Activated T-cell treated with anti-CD3 and anti-CD28 coated beads, Interleukin-2, amount 50 U/mL, for 4 hours (primary cell): ENCODE data around the gene MTA2. TPM values are rescaled to one million over a fixed set of nuclear protein-coding genes. Genes with fewer than 3 reads are reported as not detected.

Experiments used
- ATAC-seq, 2 donors: fragments of 200-7000 bp; cut with Tn5 transposase; one replicate each; pipeline ENCODE4 v1.10.0; 2021
- DNase-seq: peaks from one replicate; pipeline ENCODE4 v3.0.0-alpha.2; 2020
- H3K27me3 Mint-ChIP-seq: one replicate; pipeline ENCODE4 v1.8.0; 2021; ENCODE audit warnings: low read depth, mixed read lengths
- H3K36me3 Mint-ChIP-seq: one replicate; pipeline ENCODE4 v1.8.0; 2022; ENCODE audit warnings: mixed read lengths; ENCODE audit not compliant: insufficient read depth
- H3K4me1 Mint-ChIP-seq: one replicate; pipeline ENCODE4 v1.8.0; 2021; ENCODE audit warnings: low read depth, mixed read lengths
- H3K4me3 Mint-ChIP-seq: one replicate; pipeline ENCODE4 v1.8.0; 2021; ENCODE audit warnings: mild to moderate bottlenecking, moderate library complexity, mixed read lengths
- H3K9me3 Mint-ChIP-seq: one replicate; pipeline ENCODE4 v1.8.0; 2021; ENCODE audit warnings: mixed read lengths
- total RNA-seq, 3 donors: library from RNA; stranded (reverse); gene quantifications; one replicate each; pipeline ENCODE4 v1.2.1, GENCODE V29; 2021

Gene MTA2
- total RNA-seq, 3 donors from 2014 or later: 217 to 224 (median 220) TPM

GRCh38 chr11:62545437-62546243 lies 56.0 kb downstream of the MTA2 start:
- no peaks in the 10 kb centered on the region for H3K9me3 Mint-ChIP-seq
- peak; percentile 13 to 17 for ATAC-seq
- peak; percentile 63 for DNase-seq
- peaks cover 73% of the 10 kb centered on the region for H3K4me1 Mint-ChIP-seq
- no peaks in the 10 kb centered on the region for H3K27me3 Mint-ChIP-seq
- peak overlapping the region; percentile 88 for H3K4me3 Mint-ChIP-seq
- no peaks in the 10 kb centered on the region for H3K36me3 Mint-ChIP-seq

- DNase-seq (no peak), ATAC-seq (peak in 1 of 2 donors; percentile 16)
- Mint-ChIP-seq H3K27me3 (no peaks in the 10 kb centered on the region), H3K4me3 (peak overlapping the region; percentile 88), H3K4me1 (peaks cover 72% of the 10 kb centered on the region), H3K36me3 (no peaks in the 10 kb centered on the region), H3K9me3 (no peaks in the 10 kb centered on the region)
Observed at GRCh38 chr11:62544581-62545436, 56.9 kb downstream of the MTA2 start.

GRCh38 chr11:62543680-62544444 lies 57.8 kb downstream of the MTA2 start:
- Mint-ChIP-seq H3K9me3 (no peaks in the 10 kb centered on the region), H3K4me1 (peaks cover 77% of the 10 kb centered on the region), H3K36me3 (no peaks in the 10 kb centered on the region), H3K27me3 (no peaks in the 10 kb centered on the region), H3K4me3 (peak overlapping the region; percentile 88)
- ATAC-seq: no peak
- no peak for DNase-seq

Other genes with a start within 250 kb of the MTA2 start
- 1 to 10 TPM in 1 of 3 donors, under 1 TPM in 2; 0.61 to 1.1 (median 0.87) TPM for gene SCGB1A1, start 182.8 kb downstream of the MTA2 start, total RNA-seq
- gene AHNAK, start 55.1 kb downstream of the MTA2 start, total RNA-seq: 10 to 100 TPM; 12.3 to 22.7 (median 13.3) TPM
- gene EEF1G, start 28.0 kb downstream of the MTA2 start, total RNA-seq: 1,000 to 10,000 TPM; 1,775 to 1,880 (median 1,879) TPM
- 10 to 100 TPM; 39.4 to 46.1 (median 41.6) TPM for gene TUT1, start 10.3 kb downstream of the MTA2 start, total RNA-seq
- gene EML3, start 10.9 kb upstream of the MTA2 start, total RNA-seq: 100 to 1,000 TPM; 145 to 160 (median 155) TPM
- gene ROM1, start 11.4 kb upstream of the MTA2 start, total RNA-seq: 1 to 10 TPM; 5.8 to 6.6 (median 5.8) TPM
- 10 to 100 TPM; 58.2 to 66.2 (median 59.7) TPM for gene B3GAT3, start 20.1 kb upstream of the MTA2 start, total RNA-seq
- gene GANAB, start 44.7 kb upstream of the MTA2 start, total RNA-seq: 100 to 1,000 TPM; 173 to 204 (median 194) TPM
- 10 to 100 TPM; 43.5 to 50.0 (median 48.0) TPM for gene INTS5, start 51.4 kb upstream of the MTA2 start, total RNA-seq
- 100 to 1,000 TPM; 174 to 212 (median 206) TPM for gene C11orf98, start 63.3 kb upstream of the MTA2 start, total RNA-seq
- 10 to 100 TPM; 54.6 to 73.1 (median 73.0) TPM for gene CSKMT, start 63.4 kb upstream of the MTA2 start, total RNA-seq
- 10 to 100 TPM in 2 of 3 donors, 1 to 10 TPM in 1; 9.4 to 14.6 (median 10.6) TPM for gene UQCC3, start 69.8 kb upstream of the MTA2 start, total RNA-seq
- 10 to 100 TPM; 17.0 to 22.2 (median 19.2) TPM for gene LBHD1, start 70.4 kb upstream of the MTA2 start, total RNA-seq
- gene UBXN1, start 77.2 kb upstream of the MTA2 start, total RNA-seq: 100 to 1,000 TPM; 151 to 174 (median 157) TPM
- gene LRRN4CL, start 87.7 kb upstream of the MTA2 start, total RNA-seq: under 1 TPM; 0.21 to 0.33 (median 0.30) TPM
- gene BSCL2, start 105.6 kb upstream of the MTA2 start, total RNA-seq: 10 to 100 TPM; 23.6 to 29.6 (median 26.9) TPM
- not detected for gene GNG3, start 105.8 kb upstream of the MTA2 start, total RNA-seq
- 10 to 100 TPM; 45.3 to 49.4 (median 47.9) TPM for gene HNRNPUL2, start 125.6 kb upstream of the MTA2 start, total RNA-seq
- 10 to 100 TPM; 20.2 to 22.9 (median 20.9) TPM for gene TTC9C, start 126.6 kb upstream of the MTA2 start, total RNA-seq
- 1 to 10 TPM; 5.7 to 6.9 (median 6.5) TPM for gene ZBTB3, start 152.3 kb upstream of the MTA2 start, total RNA-seq
- gene POLR2G, start 159.7 kb upstream of the MTA2 start, total RNA-seq: 100 to 1,000 TPM; 143 to 145 (median 144) TPM
- gene TAF6L, start 169.5 kb upstream of the MTA2 start, total RNA-seq: 10 to 100 TPM; 27.2 to 34.3 (median 29.1) TPM
- gene TMEM179B, start 185.5 kb upstream of the MTA2 start, total RNA-seq: 10 to 100 TPM; 26.8 to 35.4 (median 31.6) TPM
- gene TMEM223, start 190.1 kb upstream of the MTA2 start, total RNA-seq: 10 to 100 TPM in 2 of 3 donors, 1 to 10 TPM in 1; 9.4 to 12.1 (median 11.6) TPM
- 100 to 1,000 TPM; 138 to 180 (median 158) TPM for gene NXF1, start 203.6 kb upstream of the MTA2 start, total RNA-seq
- gene STX5, start 230.2 kb upstream of the MTA2 start, total RNA-seq: 10 to 100 TPM; 22.3 to 31.6 (median 28.4) TPM
- gene TEX54, start 231.0 kb upstream of the MTA2 start, total RNA-seq: under 1 TPM; 0.63 to 0.92 (median 0.89) TPM
- gene WDR74, start 237.7 kb upstream of the MTA2 start, total RNA-seq: 100 to 1,000 TPM; 228 to 254 (median 235) TPM